NCI-H82 (cell line): ENCODE measurements around the gene KDELR3.
A peak's percentile ranks its signal among the peaks of the same experiment; 100 is the strongest.

Experiments
- DNase-seq: peaks from one replicate; lab custom pipeline; 2025; lab: John Stamatoyannopoulos, UW

Gene KDELR3

GRCh38 chr22:38467904-38468442 lies at the start of gene KDELR3:
Gene KDELR3 (plus strand): TSS chr22:38468096. CDS start chr22:38468234, 138 bp downstream.
- no peak for DNase-seq

- no peak for DNase-seq
These were observed 49.3 kb upstream of the KDELR3 start for GRCh38 chr22:38418589-38418988.

GRCh38 chr22:38419121-38419857 lies 48.6 kb upstream of the KDELR3 start:
- no peak for DNase-seq

GRCh38 chr22:38419858-38420160 lies 48.1 kb upstream of the KDELR3 start:
- DNase-seq, result no peak

- DNase-seq, result no peak
These were observed 47.2 kb upstream of the KDELR3 start for GRCh38 chr22:38420734-38421133.

- peak; percentile 30 for DNase-seq
These were observed 45.0 kb upstream of the KDELR3 start for GRCh38 chr22:38422611-38423511.

GRCh38 chr22:38423512-38424503 lies 44.1 kb upstream of the KDELR3 start:
- DNase-seq, result no peak

- DNase-seq, result no peak
These were observed 43.3 kb upstream of the KDELR3 start for GRCh38 chr22:38424525-38425080.

- no peak for DNase-seq
These were observed 41.3 kb upstream of the KDELR3 start for GRCh38 chr22:38426628-38427027.

GRCh38 chr22:38427465-38427864 lies 40.4 kb upstream of the KDELR3 start:
- no peak for DNase-seq

- no peak for DNase-seq
These were observed 40.0 kb upstream of the KDELR3 start for GRCh38 chr22:38427940-38428339.

GRCh38 chr22:38428714-38429113 lies 39.2 kb upstream of the KDELR3 start:
- DNase-seq, result no peak

- DNase-seq, result peak; percentile 73
These were observed 38.3 kb upstream of the KDELR3 start for GRCh38 chr22:38429499-38430068.

- DNase-seq, result no peak
These were observed 36.5 kb upstream of the KDELR3 start for GRCh38 chr22:38431266-38432010.

GRCh38 chr22:38432264-38432663 lies 35.6 kb upstream of the KDELR3 start:
- DNase-seq, result no peak

GRCh38 chr22:38433871-38434270 lies 34.0 kb upstream of the KDELR3 start:
- DNase-seq, result no peak

- no peak for DNase-seq
These were observed 32.9 kb upstream of the KDELR3 start for GRCh38 chr22:38435010-38435409.

- DNase-seq, result peak; percentile 28
These were observed 31.9 kb upstream of the KDELR3 start for GRCh38 chr22:38435965-38436364.

GRCh38 chr22:38436629-38437395 lies 31.1 kb upstream of the KDELR3 start:
- no peak for DNase-seq

- no peak for DNase-seq
These were observed 30.5 kb upstream of the KDELR3 start for GRCh38 chr22:38437416-38437815.
